Thyroid gland (tissue), 4 donors: ENCODE data around the gene GPR63. TPM values are rescaled to one million over a fixed set of nuclear protein-coding genes. Genes with fewer than 3 reads are reported as not detected.

ENCODE experiments used
- DNase-seq, 2 donors: peaks; one replicate each; pipeline ENCODE4 v3.0.0-alpha.2; 2019
- H3K27ac ChIP-seq, 3 donors: fragments of 200-600 bp; sonication (generic); 1 replicate in 2 of 3; 2 replicates in 1 of 3; pipeline ENCODE4 v1.5.1; 2016 to 2019; ENCODE audit warnings: mild to moderate bottlenecking in 1 of 3, moderate library complexity in 1 of 3
- H3K27me3 ChIP-seq: fragments of 200-600 bp; sonication (generic); one replicate; pipeline ENCODE4 v1.5.1; 2019
- H3K36me3 ChIP-seq, 2 donors: fragments of 200-600 bp; sonication (generic); one replicate each; pipeline ENCODE4 v1.5.1; 2016 to 2019
- H3K4me1 ChIP-seq, 2 donors: fragments of 200-600 bp; sonication (generic); one replicate each; pipeline ENCODE4 v1.5.1; 2017 to 2019
- H3K4me3 ChIP-seq, 3 donors: fragments of 200-600 bp; sonication (generic); replicated peaks in 1 of 3; 1 replicate in 2 of 3; 2 replicates in 1 of 3; pipeline ENCODE4 v1.5.1; 2016; ENCODE audit warnings: mild to moderate bottlenecking in 1 of 3
- H3K9me3 ChIP-seq: fragments of 200-600 bp; sonication (generic); one replicate; pipeline ENCODE4 v1.5.1; 2017
- CTCF ChIP-seq, 6 experiments: fragments of 200-600 bp in 3 of 6; fragments of 450-650 bp in 3 of 6; sonication (generic) in 3 of 6; IDR thresholded peaks; one replicate each; pipeline ENCODE4 v1.5.1; 2016 to 2019; ENCODE audit warnings: antibody characterized with exemption in 6 of 6, mild to moderate bottlenecking in 2 of 6, inconsistent platforms in 1 of 6, moderate library complexity in 1 of 6
- POLR2A ChIP-seq, 2 donors: fragments of 450-650 bp; IDR thresholded peaks; one replicate each; pipeline ENCODE4 v1.6.1; 2017; ENCODE audit warnings: antibody characterized with exemption in 2 of 2, mild to moderate bottlenecking in 2 of 2, moderate library complexity in 1 of 2
- WGBS, 2 donors: methylation state at CpG; one replicate each; pipeline ENCODE4 v1.1.5; 2017; 5-methylcytosine and 5-hydroxymethylcytosine counted together
- intact Hi-C: fragments of 100-400 bp; cut with DNase I; formaldehyde crosslinking; loops from one replicate; pipeline ENCODE4 v1.15.1; 2023
- total RNA-seq, 4 donors: library from RNA; depleted of rRNA; stranded (reverse); fragments of >200 nt; gene quantifications; one replicate each; pipeline ENCODE4 v1.2.3, GENCODE V29; 2016

The GPR63 gene
- total RNA-seq, 4 donors from 2014 or later: 0.88 to 2.3 (median 1.3) TPM

GRCh38 chr6:96844530-96844929 lies 7.3 kb upstream of the GPR63 start:
- H3K27me3 ChIP-seq: no peaks in the 10 kb centered on the region
- intact Hi-C loops: no loop called here
- H3K36me3 ChIP-seq: no peaks in the 10 kb centered on the region
- TF ChIP-seq POLR2A (IDR thresholded peaks at IDR 0.05) (no peak), CTCF (IDR thresholded peaks at IDR 0.05) (no peak)
- no peaks in the 10 kb centered on the region for H3K9me3 ChIP-seq
- DNase-seq: no peak
- no peak overlapping the region for H3K27ac ChIP-seq
- H3K4me3 ChIP-seq: no peak overlapping the region
- H3K4me1 ChIP-seq: no peaks in the 10 kb centered on the region

- Histone ChIP-seq H3K4me1 (peaks cover 0 to 5% of the 10 kb centered on the region in 2 donors), H3K4me3 (no peak overlapping the region), H3K9me3 (no peaks in the 10 kb centered on the region), H3K27me3 (no peaks in the 10 kb centered on the region), H3K36me3 (no peaks in the 10 kb centered on the region), H3K27ac (no peak overlapping the region)
- intact Hi-C loops: no loop called here
- DNase-seq: no peak
- TF ChIP-seq POLR2A (IDR thresholded peaks at IDR 0.05): no peak
- no peak for TF ChIP-seq CTCF (IDR thresholded peaks at IDR 0.05)
- WGBS, 2 donors: 48 to 73% methylated on average over 2 of the region's 2 CpGs
Measured at GRCh38 chr6:96841345-96841744, 4.1 kb upstream of the GPR63 start.

GRCh38 chr6:96836631-96837080 lies 621 bp downstream of the GPR63 start:
- DNase-seq: peak; percentile 5 to 12
- Histone ChIP-seq H3K4me3 (peak overlapping the region; percentile 14 to 87 (median 57)), H3K27ac (peak overlapping the region in 2 of 3 donors; percentile 24 to 57), H3K36me3 (no peaks in the 10 kb centered on the region), H3K27me3 (no peaks in the 10 kb centered on the region), H3K9me3 (no peaks in the 10 kb centered on the region), H3K4me1 (peaks cover 0 to 9% of the 10 kb centered on the region in 2 donors)
- WGBS, 2 donors: 1 to 2% methylated on average over 12 to 19 of the region's 27 CpGs
- TF ChIP-seq CTCF (IDR thresholded peaks at IDR 0.05) (no peak), POLR2A (IDR thresholded peaks at IDR 0.05) (no peak)
- intact Hi-C loops: no loop called here

- Histone ChIP-seq H3K36me3 (no peaks in the 10 kb centered on the region), H3K27ac (no peak overlapping the region), H3K27me3 (no peaks in the 10 kb centered on the region), H3K4me3 (no peak overlapping the region), H3K4me1 (peaks cover 0 to 9% of the 10 kb centered on the region in 2 donors), H3K9me3 (no peaks in the 10 kb centered on the region)
- intact Hi-C loops: no loop called here
- no peak for DNase-seq
- TF ChIP-seq CTCF (IDR thresholded peaks at IDR 0.05) (no peak), POLR2A (IDR thresholded peaks at IDR 0.05) (no peak)
- WGBS, 2 donors: 93 to 96% methylated on average over 2 of the region's 2 CpGs
Measured at GRCh38 chr6:96834070-96834469, 3.2 kb downstream of the GPR63 start.

- 94 to 97% methylated on average over 2 of the region's 2 CpGs for WGBS, 2 donors
- Histone ChIP-seq H3K9me3 (no peaks in the 10 kb centered on the region), H3K36me3 (no peaks in the 10 kb centered on the region), H3K4me1 (peaks cover 0 to 8% of the 10 kb centered on the region in 2 donors), H3K27ac (no peak overlapping the region), H3K4me3 (no peak overlapping the region), H3K27me3 (no peaks in the 10 kb centered on the region)
- DNase-seq: no peak
- intact Hi-C loops: no loop called here
- TF ChIP-seq CTCF (IDR thresholded peaks at IDR 0.05) (no peak), POLR2A (IDR thresholded peaks at IDR 0.05) (no peak)
Measured at GRCh38 chr6:96832780-96833179, 4.5 kb downstream of the GPR63 start.
